IMR-90 (cell line): ENCODE data around the gene FMOD.

ENCODE experiments used
- CHD1 ChIP-seq: IDR thresholded peaks from 2 replicates; pipeline ENCODE4 v1.6.1; 2012; ENCODE audit warnings: low read depth, low read length, improper control_type of control experiment
- CTCF ChIP-seq: conservative IDR thresholded peaks from 2 replicates; pipeline ENCODE4 v1.5.1; 2012; ENCODE audit warnings: mild to moderate bottlenecking, low read depth, low read length, improper control_type of control experiment
- ELK1 ChIP-seq: fragments of 150-350 bp; IDR thresholded peaks from 2 replicates; pipeline ENCODE4 v1.6.1; 2016; ENCODE audit warnings: low read depth, mild to moderate bottlenecking, low read length, moderate library complexity, borderline replicate concordance
- FOS ChIP-seq: fragments of 150-350 bp; IDR thresholded peaks from 2 replicates; pipeline ENCODE4 v1.6.1; 2016; ENCODE audit warnings: low read depth, low read length
- POLR2A ChIP-seq: IDR thresholded peaks from 2 replicates; pipeline ENCODE4 v1.6.1; 2012; ENCODE audit warnings: mild to moderate bottlenecking, low read depth, low read length
- RAD21 ChIP-seq: IDR thresholded peaks from 2 replicates; pipeline ENCODE4 v1.6.1; 2012; ENCODE audit warnings: low read length, improper control_type of control experiment
- RFX5 ChIP-seq: IDR thresholded peaks from 2 replicates; pipeline ENCODE4 v1.8.0; 2012; ENCODE audit warnings: low read depth, mild to moderate bottlenecking, low read length, moderate library complexity
- SMC3 ChIP-seq: fragments of 150-350 bp; IDR thresholded peaks from 2 replicates; pipeline ENCODE4 v1.6.1; 2016; ENCODE audit warnings: low read depth, mild to moderate bottlenecking, antibody characterized with exemption, low read length, moderate library complexity

GRCh38 chr1:203324105-203325025, 26.6 kb downstream of the FMOD start:
- TF ChIP-seq CTCF (no peak), CHD1 (no peak), RFX5 (no peak), SMC3 (no peak), RAD21 (no peak), ELK1 (no peak), POLR2A (no peak), FOS (no peak)
